GM12878 (cell line): ENCODE measurements around the gene SLC2A9. TPM values are rescaled to one million over a fixed set of nuclear protein-coding genes. Genes with fewer than 3 reads are reported as not detected.

Source experiments
- ATAC-seq: fragments of 200-7000 bp; cut with Tn5 transposase; 3 replicates; pipeline ENCODE4 v1.9.1; 2020; ENCODE audit warnings: mild to moderate bottlenecking, moderate library complexity
- BruUV-seq: library from RNA; stranded (reverse); fragments of 400-500 nt; replicated peaks from 2 replicates; lab custom pipeline; 2021; lab: Mats Ljungman, UMichigan
- CTCF ChIA-PET: fragments of 300-600 bp; sonication (Branson Sonifier 250); formaldehyde crosslinking; extraction: SDS; loops from one replicate; lab custom pipeline; 2021; ENCODE audit warnings: inconsistent platforms; lab: Yijun Ruan, JAX
- POLR2A ChIA-PET: fragments of 350-600 bp; formaldehyde crosslinking; extraction: SDS; loops from one replicate; lab custom pipeline; 2021; ENCODE audit warnings: inconsistent platforms; lab: Charles Lee
- RAD21 ChIA-PET: fragments of 300-600 bp; sonication (Branson Sonifier 250); formaldehyde crosslinking; loops from one replicate; lab custom pipeline; 2023; ENCODE audit warnings: antibody characterized with exemption; ENCODE audit not compliant: unreplicated experiment; lab: Charles Lee
- SMC1A ChIA-PET: fragments of 300-600 bp; sonication (Branson Sonifier 250); formaldehyde crosslinking; loops from one replicate; lab custom pipeline; 2023; ENCODE audit not compliant: unreplicated experiment, uncharacterized antibody; lab: Charles Lee
- DNase-seq: peaks from one replicate; pipeline ENCODE4 v3.0.0-alpha.2; 2011; ENCODE audit warnings: low read depth, low spot score
- FAIRE-seq: peaks from 3 replicates; lab custom pipeline; 2011; peaks lifted over from hg19 to GRCh38; lab: Jason Lieb, UNC
- H2AFZ ChIP-seq: 2 replicates; pipeline ENCODE4 v1.6.0; 2011; ENCODE audit warnings: low read depth, low read length, control low read depth; ENCODE audit not compliant: control insufficient read depth
- H3K27ac ChIP-seq: 2 replicates; pipeline ENCODE4 v1.5.1; 2011; ENCODE audit warnings: control low read depth; ENCODE audit not compliant: control insufficient read depth, insufficient read depth
- H3K27me3 ChIP-seq, 2 experiments: replicated peaks in 1 of 2; 2 replicates each; pipeline versions ENCODE4 v1.6.0 to v1.6.1; 2011; ENCODE audit warnings: low read length in 1 of 2; ENCODE audit not compliant: control insufficient read depth in 2 of 2, insufficient read depth in 2 of 2
- H3K36me3 ChIP-seq, 2 experiments: 2 replicates each; pipeline ENCODE4 v1.5.1; 2011; ENCODE audit warnings: low read length in 1 of 2; ENCODE audit not compliant: control insufficient read depth in 2 of 2, insufficient read depth in 2 of 2
- H3K4me1 ChIP-seq: 2 replicates; pipeline ENCODE4 v1.6.1; 2011; ENCODE audit warnings: mild to moderate bottlenecking, low read length, moderate library complexity, mixed read lengths; ENCODE audit not compliant: control insufficient read depth, insufficient read depth
- H3K4me2 ChIP-seq: 2 replicates; pipeline ENCODE4 v1.6.0; 2011; ENCODE audit warnings: control low read depth; ENCODE audit not compliant: control insufficient read depth, insufficient read depth
- H3K4me3 ChIP-seq: fragments of 200-600 bp; sonication (generic); 2 replicates; pipeline ENCODE4 v1.5.1; 2016
- H3K79me2 ChIP-seq: 2 replicates; pipeline ENCODE4 v1.6.0; 2011; ENCODE audit warnings: low read length; ENCODE audit not compliant: control insufficient read depth, insufficient read depth
- H3K9ac ChIP-seq: 2 replicates; pipeline ENCODE4 v1.8.0; 2011; ENCODE audit warnings: low read length, control low read depth, mixed read lengths; ENCODE audit not compliant: control insufficient read depth, insufficient read depth
- H3K9me3 ChIP-seq: replicated peaks from 3 replicates; pipeline ENCODE4 v1.5.1; 2011; ENCODE audit warnings: mild to moderate bottlenecking, low read length; ENCODE audit not compliant: control insufficient read depth, insufficient read depth
- H4K20me1 ChIP-seq: 2 replicates; pipeline ENCODE4 v1.6.0; 2011; ENCODE audit not compliant: control insufficient read depth, insufficient read depth
- ASH2L ChIP-seq: fragments of 300-600, 200-600 bp; sonication (generic); IDR thresholded peaks from 2 replicates; pipeline ENCODE4 v1.6.1; 2017; ENCODE audit warnings: low read depth, mild to moderate bottlenecking, borderline replicate concordance
- CBFB ChIP-seq: IDR thresholded peaks from 2 replicates; pipeline ENCODE4 v1.6.1; 2016; ENCODE audit warnings: antibody characterized with exemption, low read depth
- ELK1 ChIP-seq: IDR thresholded peaks from 2 replicates; pipeline ENCODE4 v1.6.1; 2012; ENCODE audit warnings: low read depth, low read length, improper control_type of control experiment
- ETV6 ChIP-seq, 2 experiments: fragments of 450-650 bp in 1 of 2; IDR thresholded peaks in 1 of 2; conservative IDR thresholded peaks in 1 of 2; 2 replicates each; pipeline ENCODE4 v1.6.1; 2014; ENCODE audit warnings: antibody characterized with exemption in 1 of 2, borderline replicate concordance in 1 of 2, low read depth in 1 of 2, mild to moderate bottlenecking in 1 of 2, moderate library complexity in 1 of 2
- JUND ChIP-seq: IDR thresholded peaks from 2 replicates; pipeline ENCODE4 v1.6.1; 2012; ENCODE audit warnings: low read depth, mild to moderate bottlenecking, low read length, improper control_type of control experiment, moderate library complexity
- MYB ChIP-seq: fragments of 150-350 bp; IDR thresholded peaks from 2 replicates; pipeline ENCODE4 v1.6.1; 2014; ENCODE audit warnings: mild to moderate bottlenecking, low read depth, low read length, borderline replicate concordance
- RAD21 ChIP-seq: IDR thresholded peaks from 2 replicates; pipeline ENCODE4 v1.6.1; 2011; ENCODE audit warnings: mild to moderate bottlenecking, low read depth, low read length, moderate library complexity; ENCODE audit not compliant: insufficient read depth
- TCF3 ChIP-seq: IDR thresholded peaks from 2 replicates; pipeline ENCODE4 v1.6.1; 2012; ENCODE audit warnings: low read depth, mild to moderate bottlenecking, low read length, borderline replicate concordance; ENCODE audit not compliant: insufficient read depth
- WGBS: methylation state at CpG from one replicate; pipeline ENCODE4 v1.1.6; 2016; ENCODE audit warnings: low lambda C conversion rate; ENCODE audit not compliant: insufficient replicate concordance, insufficient coverage; ENCODE audit errors: missing lambda C conversion rate; 5-methylcytosine and 5-hydroxymethylcytosine counted together
- in situ Hi-C: fragments of 300-500 bp; cut with MboI; formaldehyde crosslinking; loops from 9 replicates; pipeline ENCODE4 v1.14.3; 2018; ENCODE audit warnings: mixed read lengths
- intact Hi-C: fragments of 100-400 bp; cut with micrococcal nuclease; formaldehyde crosslinking; loops from one replicate; pipeline ENCODE4 v1.14.2; 2022; ENCODE audit not compliant: unreplicated experiment
- polyA plus RNA-seq, 11 experiments: library from polyadenylated mRNA; depleted of rRNA in 4 of 11; unstranded in 6 of 11; stranded (reverse) in 5 of 11; fragments of >200 nt; fragmentation: Nextera tagmentation in 4 of 11; fragmentation: Illumina TruSeq in 1 of 11; extraction: Ambion mirVana in 4 of 11; extraction: Trizol in 1 of 11; gene quantifications; 1 replicate in 1 of 11; 2 replicates in 10 of 11; pipeline versions ENCODE4 v1.2.1 to v1.2.3, GENCODE V29; 2011 to 2016; ENCODE audit warnings: inconsistent platforms in 2 of 11, missing spikeins in 2 of 11, low read depth in 1 of 11
- total RNA-seq, 4 experiments: library from RNA; depleted of rRNA in 3 of 4; stranded (reverse); fragments of >200 nt in 3 of 4; fragmentation: Illumina TruSeq in 1 of 4; extraction: Trizol in 1 of 4; gene quantifications; 2 replicates each; pipeline versions ENCODE4 v1.2.1 to v1.2.3, GENCODE V29; 2013 to 2021
- TF ChIP-seq, protein P1 (sequence below): IDR thresholded peaks from 2 replicates; pipeline ENCODE4 v1.6.1; 2012; ENCODE audit warnings: low read depth, low read length, improper control_type of control experiment
- TF ChIP-seq, protein P2 (sequence below): fragments of 450-650 bp; IDR thresholded peaks from 2 replicates; pipeline ENCODE4 v1.6.1; 2017; ENCODE audit warnings: antibody characterized with exemption, mild to moderate bottlenecking, moderate library complexity

The SLC2A9 gene
- total and polyA plus RNA-seq, 10 of the 15 experiments (the other 5 are each of a cell fraction or from before 2014, with no cell fraction given) = 0.28 to 2.8 (median 1.2) TPM

DNA sequence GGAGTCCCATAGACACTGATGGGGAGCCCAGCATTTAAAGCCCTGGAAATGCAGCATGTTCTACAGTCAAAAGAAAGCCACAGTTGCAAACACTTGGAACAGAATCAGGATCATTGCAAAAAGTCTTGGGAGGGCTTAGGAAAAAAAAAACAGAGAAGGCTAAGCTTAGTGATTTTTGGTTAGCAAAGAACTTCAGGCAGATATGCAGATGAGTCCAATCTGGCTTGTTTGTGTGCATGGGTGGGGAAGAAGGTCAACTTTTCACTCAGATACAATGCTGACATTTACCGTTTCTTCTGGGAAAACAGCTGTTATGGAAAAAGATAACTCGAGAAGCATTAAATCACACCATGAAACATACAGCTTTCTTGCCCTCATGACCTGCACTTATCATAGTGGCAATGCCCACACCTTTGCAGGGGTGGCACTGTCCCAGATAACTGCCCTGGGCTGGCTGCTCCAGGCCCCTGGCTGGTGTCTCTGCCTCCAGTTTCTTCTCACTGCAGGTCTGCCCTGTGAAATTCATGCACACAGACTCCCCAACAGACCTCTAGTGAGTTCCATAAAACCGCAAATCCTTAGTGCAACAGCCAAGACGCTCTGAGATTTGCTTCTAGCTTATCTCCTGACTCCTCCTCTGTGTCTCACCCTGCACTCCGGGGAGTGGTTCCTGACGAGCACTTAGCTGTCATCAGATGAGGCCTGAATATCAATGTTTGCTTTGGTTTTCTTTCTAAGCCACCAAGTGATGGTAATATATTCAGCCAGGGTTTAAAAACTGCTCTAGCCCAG lies 140.7 kb downstream of the SLC2A9 start:
- no peak for DNase-seq
- intact Hi-C loops (no loop called here), in situ Hi-C loops (no loop called here)
- TF ChIP-seq MYB = no peak
- no peak for TF ChIP-seq ASH2L
- TF ChIP-seq CBFB = no peak
- no peak for TF ChIP-seq JUND
- TF ChIP-seq TCF3 = no peak
- TF ChIP-seq, protein P1, sequence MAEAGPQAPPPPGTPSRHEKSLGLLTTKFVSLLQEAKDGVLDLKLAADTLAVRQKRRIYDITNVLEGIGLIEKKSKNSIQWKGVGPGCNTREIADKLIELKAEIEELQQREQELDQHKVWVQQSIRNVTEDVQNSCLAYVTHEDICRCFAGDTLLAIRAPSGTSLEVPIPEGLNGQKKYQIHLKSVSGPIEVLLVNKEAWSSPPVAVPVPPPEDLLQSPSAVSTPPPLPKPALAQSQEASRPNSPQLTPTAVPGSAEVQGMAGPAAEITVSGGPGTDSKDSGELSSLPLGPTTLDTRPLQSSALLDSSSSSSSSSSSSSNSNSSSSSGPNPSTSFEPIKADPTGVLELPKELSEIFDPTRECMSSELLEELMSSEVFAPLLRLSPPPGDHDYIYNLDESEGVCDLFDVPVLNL = no peak
- no peak for TF ChIP-seq RAD21
- no peak for TF ChIP-seq ETV6 (conservative IDR thresholded peaks at IDR 0.05 in 1 of 2, IDR thresholded peaks at IDR 0.05 in 1 of 2; ENCODE audit: borderline replicate concordance in 1 of 2, low read depth in 1 of 2)
- no peak for TF ChIP-seq ELK1
- TF ChIP-seq, protein P2, sequence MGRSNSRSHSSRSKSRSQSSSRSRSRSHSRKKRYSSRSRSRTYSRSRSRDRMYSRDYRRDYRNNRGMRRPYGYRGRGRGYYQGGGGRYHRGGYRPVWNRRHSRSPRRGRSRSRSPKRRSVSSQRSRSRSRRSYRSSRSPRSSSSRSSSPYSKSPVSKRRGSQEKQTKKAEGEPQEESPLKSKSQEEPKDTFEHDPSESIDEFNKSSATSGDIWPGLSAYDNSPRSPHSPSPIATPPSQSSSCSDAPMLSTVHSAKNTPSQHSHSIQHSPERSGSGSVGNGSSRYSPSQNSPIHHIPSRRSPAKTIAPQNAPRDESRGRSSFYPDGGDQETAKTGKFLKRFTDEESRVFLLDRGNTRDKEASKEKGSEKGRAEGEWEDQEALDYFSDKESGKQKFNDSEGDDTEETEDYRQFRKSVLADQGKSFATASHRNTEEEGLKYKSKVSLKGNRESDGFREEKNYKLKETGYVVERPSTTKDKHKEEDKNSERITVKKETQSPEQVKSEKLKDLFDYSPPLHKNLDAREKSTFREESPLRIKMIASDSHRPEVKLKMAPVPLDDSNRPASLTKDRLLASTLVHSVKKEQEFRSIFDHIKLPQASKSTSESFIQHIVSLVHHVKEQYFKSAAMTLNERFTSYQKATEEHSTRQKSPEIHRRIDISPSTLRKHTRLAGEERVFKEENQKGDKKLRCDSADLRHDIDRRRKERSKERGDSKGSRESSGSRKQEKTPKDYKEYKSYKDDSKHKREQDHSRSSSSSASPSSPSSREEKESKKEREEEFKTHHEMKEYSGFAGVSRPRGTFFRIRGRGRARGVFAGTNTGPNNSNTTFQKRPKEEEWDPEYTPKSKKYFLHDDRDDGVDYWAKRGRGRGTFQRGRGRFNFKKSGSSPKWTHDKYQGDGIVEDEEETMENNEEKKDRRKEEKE = no peak
- Histone ChIP-seq H3K36me3 (no peaks in the 10 kb centered on the region), H3K9ac (no peak overlapping the region), H3K4me2 (no peak overlapping the region), H3K27ac (no peak overlapping the region), H4K20me1 (no peaks in the 10 kb centered on the region), H3K27me3 (no peaks in the 10 kb centered on the region), H2AFZ (no peak overlapping the region), H3K9me3 (no peaks in the 10 kb centered on the region), H3K4me3 (no peak overlapping the region), H3K79me2 (no peaks in the 10 kb centered on the region), H3K4me1 (no peaks in the 10 kb centered on the region)
- ChIA-PET POLR2A (no interaction called here), SMC1A (interaction anchor here (2.0 kb wide), 1 partner anchor 133 kb away, joined by 7 read pairs; no protein-coding TSS in a partner anchor), CTCF (interaction anchor here (0.8 to 2.9 kb wide), 3 partner anchors 10 to 136 kb away, joined by 3 to 10 read pairs (median 7); no protein-coding TSS in a partner anchor), RAD21 (interaction anchor here (2.4 kb wide), 1 partner anchor 134 kb away, joined by 8 read pairs; no protein-coding TSS in a partner anchor)
- no peak for ATAC-seq
- no peak for FAIRE-seq
- BruUV-seq = no TSS peak
- WGBS = 21% methylated on average over 6 of the region's 6 CpGs
